Stimulated activated CD4-positive, alpha-beta T cell treated with anti-CD3 and anti-CD28 coated beads, Interleukin-12 subunit alpha, Interleukin-12 subunit beta, amount 100 ng/mL, for 4 hours (primary cell): Measurements from ENCODE around the gene POLR2L.

ENCODE experiments used
- DNase-seq: peaks from one replicate; pipeline ENCODE4 v3.0.0-alpha.2; 2020

The POLR2L gene

GRCh38 chr11:824942-825341, 17.4 kb downstream of the POLR2L start:
- DNase-seq = no peak

GRCh38 chr11:824292-824880, 17.9 kb downstream of the POLR2L start:
- DNase-seq = no peak

- no peak for DNase-seq
Measured at GRCh38 chr11:823441-824291, 18.7 kb downstream of the POLR2L start.

GRCh38 chr11:821512-822371, 20.6 kb downstream of the POLR2L start:
- no peak for DNase-seq

- DNase-seq = no peak
Measured at GRCh38 chr11:820655-821511, 21.4 kb downstream of the POLR2L start.

GRCh38 chr11:819943-820649, 22.2 kb downstream of the POLR2L start:
- DNase-seq = peak; percentile 87

GRCh38 chr11:819129-819931, 23.0 kb downstream of the POLR2L start:
- peak; percentile 94 for DNase-seq

GRCh38 chr11:818396-819128, 23.8 kb downstream of the POLR2L start, which contains the start of gene PNPLA2:
Gene PNPLA2 (plus strand): TSS chr11:818914. CDS start chr11:819719, 805 bp downstream.
- no peak for DNase-seq

GRCh38 chr11:816433-816779, 25.9 kb downstream of the POLR2L start:
- no peak for DNase-seq

GRCh38 chr11:815675-816432, 26.5 kb downstream of the POLR2L start:
- DNase-seq = no peak

GRCh38 chr11:813456-814096, 28.8 kb downstream of the POLR2L start:
- DNase-seq = no peak

- no peak for DNase-seq
Measured at GRCh38 chr11:813072-813455, 29.3 kb downstream of the POLR2L start.

GRCh38 chr11:812390-812789, 29.9 kb downstream of the POLR2L start:
- no peak for DNase-seq

- no peak for DNase-seq
Measured at GRCh38 chr11:811446-812245, 30.7 kb downstream of the POLR2L start.

- no peak for DNase-seq
Measured at GRCh38 chr11:810040-810567, 32.2 kb downstream of the POLR2L start.

GRCh38 chr11:809287-810039, 32.9 kb downstream of the POLR2L start, which contains the start of gene RPLP2:
Gene RPLP2 (plus strand): TSS chr11:809967. CDS start chr11:810235, 268 bp downstream.
- DNase-seq = peak; percentile 96
